ENCODE results near the gene TPST2.

Gene TPST2

GRCh38 chr22:26566994-26567393 is 22.9 kb downstream of the TPST2 start:
- Mint-ChIP-seq H3K4me3 (peak overlapping the region; percentile 66 to 73), H3K27ac (peak overlapping the region; percentile 76 to 88), H3K36me3 (ENCODE audit: insufficient read depth) (peaks cover 21% of the 10 kb centered on the region), H3K4me1 (ENCODE audit: low read depth in 2 of 2) (peaks cover 67 to 90% of the 10 kb centered on the region in 2 donors), H3K27me3 (no peaks in the 10 kb centered on the region), H3K9me3 (no peaks in the 10 kb centered on the region)
- DNase-seq (no peak), ATAC-seq (replicated peaks) (no peak)

DNA sequence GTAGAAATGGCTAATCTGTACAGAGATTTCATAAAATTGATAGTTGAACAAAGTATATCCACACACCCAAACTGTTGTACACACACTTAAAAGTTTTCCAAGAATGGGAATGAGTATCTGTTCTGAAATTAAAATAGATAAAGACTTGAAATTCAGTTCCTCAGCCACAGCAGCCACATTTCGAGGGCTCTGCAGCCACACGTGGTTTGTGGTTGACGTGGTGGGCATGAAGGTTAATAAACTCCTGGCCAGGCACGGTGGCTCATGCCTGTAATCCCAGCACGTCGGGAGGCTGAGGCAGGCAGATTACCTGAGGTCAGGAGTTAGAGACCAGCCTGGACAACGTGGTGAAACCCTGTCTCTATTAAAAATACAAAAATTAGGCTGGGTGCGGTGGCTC is 24.0 kb downstream of the TPST2 start:
- peaks cover 21% of the 10 kb centered on the region for H3K36me3 Mint-ChIP-seq (ENCODE audit: insufficient read depth)
- DNase-seq (no peak), ATAC-seq (replicated peaks) (no peak)
- no peaks in the 10 kb centered on the region for H3K27me3 Mint-ChIP-seq
- peaks cover 57 to 84% of the 10 kb centered on the region in 2 donors for H3K4me1 Mint-ChIP-seq (ENCODE audit: low read depth in 2 of 2)
- peak overlapping the region; percentile 76 to 88 for H3K27ac Mint-ChIP-seq
- peak overlapping the region; percentile 66 to 73 for H3K4me3 Mint-ChIP-seq
- no peaks in the 10 kb centered on the region for H3K9me3 Mint-ChIP-seq

DNA sequence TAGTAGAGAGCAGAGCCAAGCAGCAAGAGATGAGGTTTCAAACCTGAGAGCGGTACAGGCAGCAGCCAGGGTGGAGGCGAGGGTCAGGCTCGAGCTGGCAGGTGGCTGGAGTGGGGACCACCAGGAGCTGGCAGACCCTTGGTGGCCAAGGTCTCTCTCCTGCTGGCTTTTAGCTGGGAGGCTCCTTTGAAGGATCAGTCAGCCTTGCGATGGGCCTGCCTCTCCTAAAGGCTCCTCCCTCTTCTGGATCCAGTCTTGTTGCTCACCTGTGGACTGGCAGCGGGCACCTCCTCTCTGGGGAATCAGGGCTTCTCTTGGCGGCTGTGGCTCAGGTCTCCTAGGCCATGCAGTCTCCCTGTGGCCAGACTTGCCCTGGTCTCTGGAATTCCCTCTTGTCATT is 24.8 kb downstream of the TPST2 start:
- ATAC-seq (replicated peaks): no peak
- Mint-ChIP-seq H3K4me1 (ENCODE audit: low read depth in 2 of 2) (peaks cover 56 to 84% of the 10 kb centered on the region in 2 donors), H3K27me3 (no peaks in the 10 kb centered on the region), H3K9me3 (no peaks in the 10 kb centered on the region), H3K4me3 (no peak overlapping the region), H3K27ac (peak overlapping the region; percentile 76 to 77), H3K36me3 (ENCODE audit: insufficient read depth) (peaks cover 18% of the 10 kb centered on the region)
- no peak for DNase-seq

GRCh38 chr22:26564672-26565071 is 25.3 kb downstream of the TPST2 start:
- ATAC-seq (replicated peaks) (no peak), DNase-seq (no peak)
- no peaks in the 10 kb centered on the region for H3K9me3 Mint-ChIP-seq
- peaks cover 60 to 86% of the 10 kb centered on the region in 2 donors for H3K4me1 Mint-ChIP-seq (ENCODE audit: low read depth in 2 of 2)
- peak overlapping the region in 1 of 2 donors; percentile 29 for H3K4me3 Mint-ChIP-seq
- no peaks in the 10 kb centered on the region for H3K27me3 Mint-ChIP-seq
- H3K36me3 Mint-ChIP-seq (ENCODE audit: insufficient read depth): peaks cover 19% of the 10 kb centered on the region
- H3K27ac Mint-ChIP-seq: peak overlapping the region in 1 of 2 donors; percentile 77

DNA sequence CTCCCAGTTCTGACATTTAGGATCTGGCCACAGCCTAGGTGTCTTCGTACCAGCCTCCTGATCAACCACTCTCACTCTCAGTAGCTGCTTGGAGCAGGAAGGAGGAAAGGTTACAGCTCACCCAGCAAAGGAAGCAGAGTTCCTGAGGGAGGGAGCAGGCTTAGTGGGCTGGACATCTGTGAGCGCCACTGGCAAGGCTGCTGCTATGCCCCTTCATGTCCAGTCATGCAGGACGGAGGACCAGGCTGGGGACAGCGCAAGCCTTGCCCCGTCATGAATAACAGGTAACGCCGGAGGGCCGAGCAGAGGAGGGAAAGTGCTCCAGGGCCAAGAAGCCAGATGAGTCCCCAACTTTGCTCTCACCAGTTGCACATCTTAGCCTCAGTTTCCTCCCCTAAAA is 25.8 kb downstream of the TPST2 start:
- no peaks in the 10 kb centered on the region for H3K9me3 Mint-ChIP-seq
- H3K27me3 Mint-ChIP-seq: no peaks in the 10 kb centered on the region
- no peak for DNase-seq
- peaks cover 61 to 86% of the 10 kb centered on the region in 2 donors for H3K4me1 Mint-ChIP-seq (ENCODE audit: low read depth in 2 of 2)
- H3K36me3 Mint-ChIP-seq (ENCODE audit: insufficient read depth): peaks cover 21% of the 10 kb centered on the region
- peak overlapping the region; percentile 77 to 86 for H3K27ac Mint-ChIP-seq
- H3K4me3 Mint-ChIP-seq: peak overlapping the region; percentile 29 to 36
- ATAC-seq (replicated peaks): no peak

DNA sequence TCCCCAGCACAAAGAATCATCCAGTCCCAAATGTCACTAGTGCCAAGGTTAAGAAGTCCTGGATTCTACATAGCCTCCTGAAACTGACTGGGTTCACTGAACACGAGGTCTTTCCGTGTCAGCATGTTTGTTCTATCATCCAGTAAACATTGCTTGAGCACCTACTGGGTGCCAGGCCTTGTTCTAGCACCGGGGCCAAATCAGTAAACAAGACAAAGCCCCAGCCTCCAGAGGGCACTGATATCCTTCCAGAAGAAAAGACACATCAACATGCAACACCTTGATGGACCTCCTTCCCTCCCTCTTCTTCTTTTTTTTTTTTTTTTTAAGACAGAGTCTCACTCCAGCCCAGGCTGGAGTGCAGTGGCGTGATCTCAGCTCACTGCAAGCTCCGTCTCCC is 26.9 kb downstream of the TPST2 start:
- Mint-ChIP-seq H3K27ac (peak overlapping the region; percentile 77 to 86), H3K4me3 (no peak overlapping the region), H3K27me3 (no peaks in the 10 kb centered on the region), H3K36me3 (ENCODE audit: insufficient read depth) (peaks cover 25% of the 10 kb centered on the region), H3K4me1 (ENCODE audit: low read depth in 2 of 2) (peaks cover 56 to 86% of the 10 kb centered on the region in 2 donors), H3K9me3 (no peaks in the 10 kb centered on the region)
- no peak for DNase-seq
- ATAC-seq (replicated peaks): no peak

GRCh38 chr22:26561756-26562417 is 28.0 kb downstream of the TPST2 start:
- no peaks in the 10 kb centered on the region for H3K27me3 Mint-ChIP-seq
- no peak for ATAC-seq (replicated peaks)
- H3K27ac Mint-ChIP-seq: peak overlapping the region; percentile 77 to 82
- H3K36me3 Mint-ChIP-seq (ENCODE audit: insufficient read depth): peaks cover 17% of the 10 kb centered on the region
- H3K9me3 Mint-ChIP-seq: no peaks in the 10 kb centered on the region
- DNase-seq: no peak
- H3K4me3 Mint-ChIP-seq: no peak overlapping the region
- H3K4me1 Mint-ChIP-seq (ENCODE audit: low read depth in 2 of 2): peaks cover 53 to 89% of the 10 kb centered on the region in 2 donors

DNA sequence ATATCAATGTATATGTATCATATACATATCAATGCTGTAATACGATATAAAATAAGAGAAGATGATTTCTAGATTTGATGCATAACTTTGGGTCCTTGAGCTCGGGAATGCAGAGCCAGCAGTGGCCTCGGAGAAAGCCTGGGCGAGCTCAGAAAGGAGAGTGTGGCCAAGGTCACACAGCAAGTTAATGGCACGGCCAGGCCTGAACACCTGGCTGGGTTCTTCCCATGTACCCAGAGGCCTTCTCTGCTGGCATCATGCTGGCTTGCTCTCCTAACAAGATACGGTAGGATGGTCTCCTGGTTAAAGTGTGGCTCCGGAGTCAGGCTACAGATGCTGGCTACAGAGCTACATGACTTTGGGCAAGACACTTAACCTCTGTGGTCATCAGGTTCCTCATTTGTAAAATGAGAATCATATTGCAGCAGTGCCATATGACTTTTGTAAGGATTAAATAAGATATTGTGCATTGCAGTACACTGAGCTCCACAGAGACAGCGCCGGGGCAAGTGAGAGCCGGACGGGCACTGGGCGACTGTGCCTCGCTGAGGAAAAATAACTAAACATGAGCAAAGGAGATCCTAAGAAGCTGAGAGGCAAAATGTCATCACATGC is 29.9 kb downstream of the TPST2 start:
- H3K36me3 Mint-ChIP-seq (ENCODE audit: insufficient read depth): peaks cover 10% of the 10 kb centered on the region
- no peaks in the 10 kb centered on the region for H3K9me3 Mint-ChIP-seq
- no peak overlapping the region for H3K4me3 Mint-ChIP-seq
- no peaks in the 10 kb centered on the region for H3K27me3 Mint-ChIP-seq
- ATAC-seq (replicated peaks) (no peak), DNase-seq (no peak)
- H3K27ac Mint-ChIP-seq: peak overlapping the region; percentile 66 to 82
- peaks cover 45 to 82% of the 10 kb centered on the region in 2 donors for H3K4me1 Mint-ChIP-seq (ENCODE audit: low read depth in 2 of 2)

DNA sequence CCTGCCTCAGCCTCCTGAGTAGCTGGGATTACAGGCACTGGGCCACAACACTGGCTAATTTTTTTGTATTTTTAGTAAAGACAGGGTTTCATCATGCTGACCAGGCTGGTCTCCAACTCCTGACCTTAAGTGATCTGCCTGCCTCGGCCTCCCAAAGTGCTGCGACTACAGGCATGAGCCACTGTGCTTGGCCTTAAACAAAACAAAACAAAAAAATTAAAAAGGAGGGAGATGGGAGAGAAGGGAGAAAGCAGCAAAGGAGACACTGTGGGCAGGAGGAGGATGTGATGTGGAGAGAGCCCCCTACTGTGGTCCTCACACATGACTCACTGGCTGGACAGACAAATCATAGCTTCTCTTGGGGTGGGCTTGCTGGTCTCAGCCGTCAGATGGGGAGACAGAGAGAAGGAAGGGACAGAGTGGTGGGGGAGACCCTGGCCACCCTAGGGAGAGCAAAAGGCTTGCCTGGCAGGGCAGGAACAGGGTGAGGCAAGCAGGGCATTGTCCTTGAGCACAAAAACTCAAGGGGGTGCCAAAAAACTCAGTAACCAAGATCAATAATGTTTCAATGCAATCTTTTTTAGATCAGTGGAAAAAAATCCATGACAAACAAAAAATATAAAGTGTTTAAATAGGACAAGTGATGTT is 31.6 kb downstream of the TPST2 start:
- Mint-ChIP-seq H3K36me3 (ENCODE audit: insufficient read depth) (peaks cover 11% of the 10 kb centered on the region), H3K27me3 (no peaks in the 10 kb centered on the region), H3K4me1 (ENCODE audit: low read depth in 2 of 2) (peaks cover 39 to 79% of the 10 kb centered on the region in 2 donors), H3K4me3 (peak overlapping the region in 1 of 2 donors; percentile 5), H3K27ac (peak overlapping the region in 1 of 2 donors; percentile 8), H3K9me3 (no peaks in the 10 kb centered on the region)
- ATAC-seq (replicated peaks) (no peak), DNase-seq (no peak)

- no peaks in the 10 kb centered on the region for H3K27me3 Mint-ChIP-seq
- H3K36me3 Mint-ChIP-seq (ENCODE audit: insufficient read depth): peaks cover 11% of the 10 kb centered on the region
- no peak for DNase-seq
- no peak for ATAC-seq (replicated peaks)
- peaks cover 38 to 76% of the 10 kb centered on the region in 2 donors for H3K4me1 Mint-ChIP-seq (ENCODE audit: low read depth in 2 of 2)
- H3K4me3 Mint-ChIP-seq: no peak overlapping the region
- H3K27ac Mint-ChIP-seq: peak overlapping the region; percentile 44 to 84
- no peaks in the 10 kb centered on the region for H3K9me3 Mint-ChIP-seq
Observed at GRCh38 chr22:26556904-26557303, 33.0 kb downstream of the TPST2 start.

GRCh38 chr22:26555478-26555877 is 34.5 kb downstream of the TPST2 start:
- ATAC-seq (replicated peaks) (no peak), DNase-seq (no peak)
- Mint-ChIP-seq H3K9me3 (no peaks in the 10 kb centered on the region), H3K36me3 (ENCODE audit: insufficient read depth) (peaks cover 11% of the 10 kb centered on the region), H3K27me3 (no peaks in the 10 kb centered on the region), H3K4me3 (no peak overlapping the region), H3K4me1 (ENCODE audit: low read depth in 2 of 2) (peaks cover 41 to 81% of the 10 kb centered on the region in 2 donors), H3K27ac (peak overlapping the region in 1 of 2 donors; percentile 65)

DNA sequence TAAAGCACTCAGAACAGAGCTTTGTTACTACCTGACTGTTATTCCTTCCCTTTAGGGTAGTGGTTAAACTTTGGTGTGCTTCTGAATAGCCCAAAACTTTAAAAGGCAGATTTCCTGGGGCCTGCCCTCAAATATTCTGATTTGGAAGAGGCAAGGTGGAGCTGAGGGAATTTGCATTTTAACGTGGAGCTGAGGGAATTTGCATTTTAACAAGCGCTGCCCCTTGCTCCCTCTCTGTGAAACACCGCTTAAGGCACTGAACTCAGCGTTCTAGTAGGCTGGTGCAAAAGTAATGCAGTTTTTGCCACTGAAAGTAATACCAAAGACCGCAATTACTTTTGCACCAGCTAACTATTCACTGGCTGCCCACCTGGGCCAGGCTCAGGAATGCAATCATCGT is 35.0 kb downstream of the TPST2 start:
- Mint-ChIP-seq H3K27me3 (no peaks in the 10 kb centered on the region), H3K36me3 (ENCODE audit: insufficient read depth) (peaks cover 16% of the 10 kb centered on the region), H3K4me1 (ENCODE audit: low read depth in 2 of 2) (peaks cover 39 to 81% of the 10 kb centered on the region in 2 donors), H3K27ac (peak overlapping the region; percentile 65 to 71), H3K9me3 (no peaks in the 10 kb centered on the region), H3K4me3 (no peak overlapping the region)
- ATAC-seq (replicated peaks) (no peak), DNase-seq (no peak)

GRCh38 chr22:26553056-26553752 is 36.7 kb downstream of the TPST2 start:
- H3K36me3 Mint-ChIP-seq (ENCODE audit: insufficient read depth): peaks cover 21% of the 10 kb centered on the region
- H3K4me3 Mint-ChIP-seq: no peak overlapping the region
- H3K27me3 Mint-ChIP-seq: no peaks in the 10 kb centered on the region
- no peak for DNase-seq
- peaks cover 32 to 74% of the 10 kb centered on the region in 2 donors for H3K4me1 Mint-ChIP-seq (ENCODE audit: low read depth in 2 of 2)
- no peak for ATAC-seq (replicated peaks)
- peak overlapping the region; percentile 44 to 71 for H3K27ac Mint-ChIP-seq
- no peaks in the 10 kb centered on the region for H3K9me3 Mint-ChIP-seq
